OCI-LY3 (cell line): ENCODE measurements around the gene ACAT2.

Experiments
- H2AFZ ChIP-seq: fragments of 200-600, 300-600 bp; shearing (Covaris generic); 2 replicates; pipeline ENCODE4 v1.6.0; 2014; ENCODE audit warnings: antibody characterized with exemption, low read depth, low read length
- H3K27ac ChIP-seq: fragments of 200-600, 300-600 bp; sonication (generic); 2 replicates; pipeline ENCODE4 v1.5.1; 2014; ENCODE audit warnings: mild to moderate bottlenecking, low read length, moderate library complexity, mixed read lengths
- H3K27me3 ChIP-seq: fragments of 200-600, 300-600 bp; sonication (generic); 2 replicates; pipeline ENCODE4 v1.6.1; 2014; ENCODE audit warnings: low read depth, low read length, mixed read lengths
- H3K36me3 ChIP-seq: fragments of 200-600, 300-600 bp; sonication (generic); replicated peaks from 2 replicates; pipeline ENCODE3; 2014; ENCODE audit warnings: low read depth, low read length, mixed read lengths
- H3K4me1 ChIP-seq: fragments of 300-600, 200-600 bp; sonication (generic); 2 replicates; pipeline ENCODE4 v1.6.1; 2014; ENCODE audit warnings: low read length, mixed read lengths
- H3K4me2 ChIP-seq: fragments of 200-600, 300-600 bp; sonication (generic); 2 replicates; pipeline ENCODE4 v1.6.1; 2014; ENCODE audit warnings: low read length, mixed read lengths
- H3K4me3 ChIP-seq: fragments of 300-600, 200-600 bp; sonication (generic); 2 replicates; pipeline ENCODE4 v1.5.1; 2014; ENCODE audit warnings: antibody characterized with exemption, mild to moderate bottlenecking, low read length, moderate library complexity
- H3K79me2 ChIP-seq: fragments of 300-600, 200-600 bp; shearing (Covaris generic); 2 replicates; pipeline ENCODE4 v1.6.1; 2014; ENCODE audit warnings: mild to moderate bottlenecking, low read length, mixed read lengths
- H3K9ac ChIP-seq: fragments of 300-600, 200-600 bp; shearing (Covaris generic); 2 replicates; pipeline ENCODE4 v1.6.0; 2014; ENCODE audit warnings: mild to moderate bottlenecking, low read length, moderate library complexity
- H3K9me3 ChIP-seq: fragments of 200-600, 300-600 bp; shearing (Covaris generic); 2 replicates; pipeline ENCODE4 v1.6.1; 2014; ENCODE audit warnings: low read length, mixed read lengths; ENCODE audit not compliant: insufficient read depth
- H4K20me1 ChIP-seq: fragments of 200-600, 300-600 bp; sonication (generic); 2 replicates; pipeline ENCODE4 v1.6.1; 2016; ENCODE audit warnings: low read length, mixed read lengths; ENCODE audit not compliant: insufficient read depth
- EZH2phosphoT487 ChIP-seq: fragments of 200-600 bp; shearing (Covaris generic); IDR thresholded peaks from 2 replicates; pipeline ENCODE4 v1.6.1; 2018; ENCODE audit warnings: antibody characterized with exemption, mixed run types, low read depth
- TF ChIP-seq, protein P1 (sequence below): fragments of 200-600, 300-600 bp; sonication (generic); IDR thresholded peaks from 2 replicates; pipeline ENCODE4 v1.5.1; 2014; ENCODE audit warnings: antibody characterized with exemption, low read length, low read depth

Gene ACAT2

DNA sequence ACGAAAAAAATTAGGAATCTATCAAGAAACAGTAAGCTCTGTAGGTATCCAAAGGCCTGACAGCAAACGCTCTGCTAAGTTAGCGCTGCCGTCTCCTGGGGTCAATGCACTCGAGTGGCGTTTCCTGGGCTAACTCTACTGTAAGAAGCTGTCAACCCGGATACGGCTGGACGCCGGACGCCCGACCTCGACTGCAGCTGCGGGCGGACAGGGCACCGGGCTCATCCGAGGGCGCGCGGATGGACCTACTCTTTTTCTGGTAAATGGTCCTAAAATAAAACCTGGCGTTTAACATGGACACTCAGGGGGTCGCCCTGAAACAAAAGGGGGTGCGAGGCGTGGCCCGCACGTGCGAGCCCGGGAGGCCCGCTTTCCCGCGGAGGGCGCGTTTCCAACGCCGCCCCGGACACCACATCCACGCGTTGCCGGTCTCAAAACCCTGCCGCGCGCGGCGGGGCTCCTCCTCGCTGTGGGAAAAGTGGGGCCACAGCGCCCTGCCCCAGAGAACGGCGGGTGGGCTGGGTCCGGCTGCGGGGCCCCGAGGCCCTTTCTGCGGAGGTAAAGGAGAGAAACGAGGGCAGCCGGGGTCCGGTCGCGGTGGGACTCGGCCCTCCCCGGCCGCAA lies 27.0 kb downstream of the ACAT2 start:
- Histone ChIP-seq H3K4me3 (peak overlapping the region; percentile 94), H3K27ac (peak overlapping the region; percentile 67), H3K27me3 (no peaks in the 10 kb centered on the region), H3K9ac (peak overlapping the region; percentile 94), H4K20me1 (peaks cover 9% of the 10 kb centered on the region), H3K4me1 (peaks cover 21% of the 10 kb centered on the region), H3K79me2 (peaks cover 86% of the 10 kb centered on the region), H3K4me2 (peak overlapping the region; percentile 71), H2AFZ (no peak overlapping the region), H3K9me3 (no peaks in the 10 kb centered on the region), H3K36me3 (peaks cover 37% of the 10 kb centered on the region)
- TF ChIP-seq, protein P1, sequence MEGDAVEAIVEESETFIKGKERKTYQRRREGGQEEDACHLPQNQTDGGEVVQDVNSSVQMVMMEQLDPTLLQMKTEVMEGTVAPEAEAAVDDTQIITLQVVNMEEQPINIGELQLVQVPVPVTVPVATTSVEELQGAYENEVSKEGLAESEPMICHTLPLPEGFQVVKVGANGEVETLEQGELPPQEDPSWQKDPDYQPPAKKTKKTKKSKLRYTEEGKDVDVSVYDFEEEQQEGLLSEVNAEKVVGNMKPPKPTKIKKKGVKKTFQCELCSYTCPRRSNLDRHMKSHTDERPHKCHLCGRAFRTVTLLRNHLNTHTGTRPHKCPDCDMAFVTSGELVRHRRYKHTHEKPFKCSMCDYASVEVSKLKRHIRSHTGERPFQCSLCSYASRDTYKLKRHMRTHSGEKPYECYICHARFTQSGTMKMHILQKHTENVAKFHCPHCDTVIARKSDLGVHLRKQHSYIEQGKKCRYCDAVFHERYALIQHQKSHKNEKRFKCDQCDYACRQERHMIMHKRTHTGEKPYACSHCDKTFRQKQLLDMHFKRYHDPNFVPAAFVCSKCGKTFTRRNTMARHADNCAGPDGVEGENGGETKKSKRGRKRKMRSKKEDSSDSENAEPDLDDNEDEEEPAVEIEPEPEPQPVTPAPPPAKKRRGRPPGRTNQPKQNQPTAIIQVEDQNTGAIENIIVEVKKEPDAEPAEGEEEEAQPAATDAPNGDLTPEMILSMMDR = no peak
- TF ChIP-seq EZH2phosphoT487 = no peak

DNA sequence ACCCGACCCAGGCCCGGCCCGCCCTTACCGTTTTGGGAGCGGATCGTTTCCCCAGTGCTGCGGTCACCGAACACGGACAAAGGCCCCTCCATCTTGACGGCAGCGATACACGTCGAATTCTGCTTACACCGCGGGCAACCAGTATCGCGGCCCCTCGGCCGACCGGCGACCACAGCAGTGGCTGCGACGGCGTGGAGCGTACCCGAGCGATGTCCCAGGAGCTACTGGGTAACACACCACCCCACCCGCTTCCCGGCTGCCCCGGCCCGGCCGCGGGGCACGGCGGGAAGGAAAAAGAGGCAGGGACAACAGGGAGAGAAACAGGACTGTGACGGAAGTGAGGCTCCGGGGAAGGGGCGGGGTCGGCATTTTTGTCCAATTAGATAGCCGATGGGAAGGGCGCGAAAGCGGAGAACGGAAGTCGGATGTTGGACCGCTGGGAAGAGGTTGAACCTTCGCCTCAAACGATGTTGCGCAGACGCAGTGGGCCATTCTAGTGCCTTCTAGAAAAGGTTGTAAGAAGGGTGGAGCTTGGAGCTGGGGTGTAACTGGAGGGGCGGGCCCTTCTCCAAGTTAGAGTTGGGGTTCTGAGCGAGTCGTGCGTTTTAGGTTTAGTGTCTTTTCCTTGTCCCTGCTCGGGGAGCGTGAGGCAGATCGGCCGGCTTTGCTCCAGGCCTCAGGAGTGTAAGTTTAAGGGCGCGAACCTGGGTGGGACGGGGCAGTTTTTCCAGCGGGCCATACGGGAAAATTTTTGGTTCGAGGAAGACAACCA lies 27.7 kb downstream of the ACAT2 start, which contains the start of gene TCP1:
Gene TCP1, minus strand, starts transcription at position 226 of the 772 bp plus-strand sequence. Its CDS starts 134 bp downstream, at position 92.
- H3K9me3 ChIP-seq = no peaks in the 10 kb centered on the region
- peak within 1 kb of the TSS; percentile 85 for H3K27ac ChIP-seq
- H3K4me2 ChIP-seq = peak within 1 kb of the TSS; percentile 71
- H3K27me3 ChIP-seq = no peaks in the 10 kb centered on the region
- peak within 1 kb of the TSS; percentile 94 for H3K4me3 ChIP-seq
- H3K4me1 ChIP-seq = peaks cover 21% of the 10 kb centered on the region
- H3K9ac ChIP-seq = peak within 1 kb of the TSS; percentile 94
- peaks cover 9% of the 10 kb centered on the region for H4K20me1 ChIP-seq
- TF ChIP-seq, protein P1 = no peak
- no peak for TF ChIP-seq EZH2phosphoT487
- peaks cover 85% of the 10 kb centered on the region for H3K79me2 ChIP-seq
- no peak within 1 kb of the TSS; the same call in 1 of the 2 replicates for H2AFZ ChIP-seq
- H3K36me3 ChIP-seq = peaks cover 39% of the 10 kb centered on the region

DNA sequence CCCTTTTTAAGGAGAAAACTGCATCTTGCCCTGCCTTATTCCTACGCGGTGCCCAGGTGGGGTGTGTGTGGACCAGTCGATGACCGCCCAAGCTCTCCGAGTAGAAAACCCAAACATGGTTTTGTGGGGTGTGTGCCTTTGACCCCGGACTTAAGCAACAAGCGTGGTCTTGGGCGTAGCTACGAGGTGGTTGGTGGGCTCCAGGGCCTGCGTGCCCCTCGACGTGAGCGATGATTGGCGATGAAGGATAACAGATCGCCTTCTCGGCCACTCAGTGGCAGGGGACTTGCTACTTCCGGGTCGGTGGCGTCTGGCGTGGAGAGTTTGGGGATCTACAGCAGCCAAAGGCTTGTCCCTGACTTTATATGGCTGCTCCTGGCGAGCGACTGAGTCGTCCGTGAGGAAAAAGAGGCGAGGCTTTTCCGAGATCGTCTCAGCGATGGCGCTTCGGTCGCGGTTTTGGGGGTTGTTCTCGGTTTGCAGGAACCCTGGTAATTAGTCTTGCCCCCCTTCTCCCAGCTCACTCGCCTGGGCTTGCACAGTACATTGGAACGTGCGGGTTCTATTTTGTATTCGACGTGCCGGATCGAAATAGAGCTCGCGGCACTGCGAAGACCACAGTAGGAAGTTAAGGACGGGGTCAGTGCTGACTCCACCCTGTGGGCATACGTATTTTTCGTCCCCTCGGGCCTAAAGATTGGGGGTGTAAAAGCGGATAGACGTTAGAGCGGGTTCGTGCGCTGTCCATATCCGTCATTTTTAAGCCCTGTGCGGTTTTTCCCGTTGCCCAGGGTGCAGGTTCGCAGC lies 28.5 kb downstream of the ACAT2 start, which contains the start of gene MRPL18:
Gene MRPL18, plus strand, starts transcription at position 319 of the 807 bp plus-strand sequence. Its CDS starts 121 bp downstream, at position 440.
- peaks cover 9% of the 10 kb centered on the region for H4K20me1 ChIP-seq
- no peaks in the 10 kb centered on the region for H3K27me3 ChIP-seq
- H3K4me3 ChIP-seq = peak within 1 kb of the TSS; percentile 94
- peak within 1 kb of the TSS; percentile 71 for H3K4me2 ChIP-seq
- peaks cover 21% of the 10 kb centered on the region for H3K4me1 ChIP-seq
- peaks cover 34% of the 10 kb centered on the region for H3K36me3 ChIP-seq
- no peaks in the 10 kb centered on the region for H3K9me3 ChIP-seq
- H2AFZ ChIP-seq = no peak within 1 kb of the TSS; the same call in 1 of the 2 replicates
- H3K79me2 ChIP-seq = peaks cover 77% of the 10 kb centered on the region
- TF ChIP-seq, protein P1 = no peak
- no peak for TF ChIP-seq EZH2phosphoT487
- H3K27ac ChIP-seq = peak within 1 kb of the TSS; percentile 85
- H3K9ac ChIP-seq = peak within 1 kb of the TSS; percentile 94
